B cell (primary cell): ENCODE data around the gene COBLL1. TPM values are rescaled to one million over a fixed set of nuclear protein-coding genes. Genes with fewer than 3 reads are reported as not detected.
"Not testable (repeated sequence)": the region's sequence is repeated elsewhere in the genome, so short reads cannot be mapped to it uniquely, and the experiment has no call there.

ENCODE experiments used
- ATAC-seq: fragments of 200-7000 bp; cut with Tn5 transposase; one replicate; pipeline ENCODE4 v1.10.0; 2021; ENCODE audit warnings: low read depth, mild to moderate bottlenecking, moderate number of reproducible peaks, moderate library complexity
- CTCF ChIA-PET: fragments of 350-600 bp; sonication (Branson Sonifier 250); formaldehyde crosslinking; loops from one replicate; lab custom pipeline; 2021; ENCODE audit warnings: antibody characterized with exemption, inconsistent platforms; lab: Charles Lee
- POLR2A ChIA-PET: fragments of 350-600 bp; sonication (Branson Sonifier 250); formaldehyde crosslinking; loops from one replicate; lab custom pipeline; 2021; ENCODE audit warnings: antibody characterized with exemption; lab: Charles Lee
- DNase-seq: peaks from one replicate; pipeline ENCODE4 v3.0.0; 2013
- H2AFZ ChIP-seq: 2 replicates; pipeline ENCODE4 v1.6.1; 2012; ENCODE audit warnings: mild to moderate bottlenecking, low read depth, low read length; ENCODE audit not compliant: insufficient read depth, poor library complexity, severe bottlenecking
- H3K27ac ChIP-seq, 2 donors: 1 replicate in 1 of 2; 2 replicates in 1 of 2; pipeline ENCODE4 v1.5.1; 2012 to 2013; ENCODE audit warnings: low read length in 2 of 2, mild to moderate bottlenecking in 2 of 2, moderate library complexity in 1 of 2
- H3K27me3 ChIP-seq, 4 experiments: fragments of 200-600 bp in 1 of 4; sonication (generic) in 1 of 4; replicated peaks in 1 of 4; 1 replicate in 2 of 4; 2 replicates in 2 of 4; pipeline versions ENCODE4 v1.6.1 to v1.7.0; 2013 to 2016; ENCODE audit warnings: low read length in 3 of 4, mild to moderate bottlenecking in 2 of 4, mixed read lengths in 1 of 4, moderate library complexity in 1 of 4; ENCODE audit not compliant: insufficient read depth in 4 of 4, control insufficient read depth in 3 of 4; ENCODE audit errors: control extremely low read depth in 1 of 4
- H3K36me3 ChIP-seq, 2 experiments: replicated peaks in 1 of 2; 1 replicate in 1 of 2; 2 replicates in 1 of 2; pipeline versions ENCODE4 v1.6.1 to v1.7.1; 2013; ENCODE audit warnings: low read length in 1 of 2; ENCODE audit not compliant: insufficient read depth in 2 of 2, control insufficient read depth in 1 of 2; ENCODE audit errors: control extremely low read depth in 1 of 2, extremely low read depth in 1 of 2
- H3K4me1 ChIP-seq, 2 donors: fragments of 200-600 bp in 1 of 2; sonication (generic) in 1 of 2; 1 replicate in 1 of 2; 2 replicates in 1 of 2; pipeline versions ENCODE4 v1.5.1 to v1.6.1; 2013 to 2017; ENCODE audit warnings: low read length in 2 of 2; ENCODE audit not compliant: control insufficient read depth in 2 of 2, insufficient read depth in 2 of 2
- H3K4me2 ChIP-seq: replicated peaks from 2 replicates; pipeline ENCODE3; 2012; ENCODE audit warnings: mild to moderate bottlenecking, low read depth, low read length; ENCODE audit not compliant: poor library complexity, severe bottlenecking
- H3K4me3 ChIP-seq, 5 experiments: fragments of 200-600 bp in 1 of 5; sonication (generic) in 1 of 5; 1 replicate in 3 of 5; 2 replicates in 2 of 5; pipeline versions ENCODE4 v1.5.1 to v1.7.0; 2011 to 2016; ENCODE audit warnings: low read length in 4 of 5, mild to moderate bottlenecking in 4 of 5, low read depth in 2 of 5, control low read depth in 1 of 5, moderate library complexity in 1 of 5; ENCODE audit not compliant: insufficient read depth in 1 of 5; ENCODE audit errors: control extremely low read depth in 1 of 5, extremely low read depth in 1 of 5
- H3K79me2 ChIP-seq: fragments of 200-600 bp; sonication (generic); one replicate; pipeline ENCODE4 v1.6.0; 2016; ENCODE audit warnings: low read length; ENCODE audit not compliant: control insufficient read depth, insufficient read depth
- H3K9ac ChIP-seq: fragments of 200-600 bp; sonication (generic); 2 replicates; pipeline ENCODE4 v1.6.1; 2017; ENCODE audit warnings: mild to moderate bottlenecking, low read length, moderate library complexity
- H3K9me3 ChIP-seq, 3 donors: one replicate each; pipeline versions ENCODE4 v1.6.1 to v1.7.1; 2013; ENCODE audit warnings: low read length in 2 of 3; ENCODE audit not compliant: control insufficient read depth in 2 of 3, insufficient read depth in 1 of 3; ENCODE audit errors: control extremely low read depth in 1 of 3
- H4K20me1 ChIP-seq: 2 replicates; pipeline ENCODE4 v1.6.0; 2012; ENCODE audit warnings: mild to moderate bottlenecking, low read length; ENCODE audit not compliant: insufficient read depth, control insufficient read depth, poor library complexity, severe bottlenecking
- H3K27ac Mint-ChIP-seq: one replicate; pipeline ENCODE4 v1.8.0; 2021; ENCODE audit warnings: mixed read lengths
- H3K27me3 Mint-ChIP-seq: one replicate; pipeline ENCODE4 v1.8.0; 2021; ENCODE audit warnings: mixed read lengths
- H3K4me1 Mint-ChIP-seq: one replicate; pipeline ENCODE4 v1.8.0; 2021; ENCODE audit warnings: mixed read lengths
- H3K4me3 Mint-ChIP-seq: one replicate; pipeline ENCODE4 v1.8.0; 2021; ENCODE audit warnings: mixed read lengths
- H3K9me3 Mint-ChIP-seq: one replicate; pipeline ENCODE4 v1.8.0; 2022; ENCODE audit warnings: mixed read lengths; ENCODE audit not compliant: insufficient read depth
- CTCF ChIP-seq: fragments of 200-600 bp; IDR thresholded peaks from one replicate; pipeline ENCODE4 v1.8.0; 2022; ENCODE audit warnings: antibody characterized with exemption, mild to moderate bottlenecking
- EZH2 ChIP-seq: IDR thresholded peaks from 2 replicates; pipeline ENCODE4 v1.6.1; 2012; ENCODE audit warnings: borderline replicate concordance, low read depth, mild to moderate bottlenecking, moderate library complexity, low read length; ENCODE audit not compliant: insufficient read depth, poor library complexity, severe bottlenecking
- WGBS: methylation state at CpG from one replicate; pipeline ENCODE4 v1.1.5; 2013; ENCODE audit warnings: missing lambda C conversion rate; ENCODE audit not compliant: insufficient coverage; 5-methylcytosine and 5-hydroxymethylcytosine counted together
- intact Hi-C: fragments of 100-400 bp; cut with micrococcal nuclease; formaldehyde crosslinking; loops from one replicate; pipeline ENCODE4 v1.10.0; 2022
- polyA plus RNA-seq: library from polyadenylated mRNA; depleted of rRNA; stranded (reverse); fragments of >200 nt; gene quantifications from 2 replicates; pipeline ENCODE4 v1.2.3, GENCODE V29; 2012
- total RNA-seq, 2 donors: library from RNA; stranded (reverse); fragments of 120-200 nt in 1 of 2; gene quantifications; 1 replicate in 1 of 2; 2 replicates in 1 of 2; pipeline versions ENCODE4 v1.2.3 to v1.2.4, GENCODE V29; 2013 to 2022

Gene COBLL1
- total and polyA plus RNA-seq, 2 donors (not counting 1 experiment from before 2014, with no cell fraction given), result 45.1 to 234 TPM

- Histone ChIP-seq H3K79me2 (peaks cover 83% of the 10 kb centered on the region), H3K9ac (peak overlapping the region; percentile 65), H3K4me1 (peaks cover 43 to 52% of the 10 kb centered on the region in 2 donors), H3K4me2 (peak overlapping the region; percentile 69), H3K27ac (peak overlapping the region; percentile 79 to 95), H3K4me3 (peak overlapping the region in 4 of 5 experiments; percentile 41 to 76 (median 60))
- WGBS, result 25% methylated on average over 5 of the region's 9 CpGs
- H4K20me1 ChIP-seq, H3K9me3 Mint-ChIP-seq, H2AFZ ChIP-seq, H3K27me3 Mint-ChIP-seq, H3K9me3 ChIP-seq, H3K27me3 ChIP-seq, H3K36me3 ChIP-seq: not testable (repeated sequence)
- Mint-ChIP-seq H3K4me3 (peak overlapping the region; percentile 94), H3K4me1 (peaks cover 48% of the 10 kb centered on the region), H3K27ac (peak overlapping the region; percentile 96)
- intact Hi-C loops, result loop anchor here (1.0 to 5.0 kb wide), 4 partner anchors 21 to 216 kb away; no protein-coding TSS in a partner anchor
- ATAC-seq (peak; percentile 90), DNase-seq (peak; percentile 89)
- POLR2A ChIA-PET, result interaction anchor here (0.6 to 1.8 kb wide), 4 partner anchors 21 to 111 kb away, joined by 3 to 9 read pairs (median 6); partner anchors contain the start of gene COBLL1
- CTCF ChIA-PET, result interaction anchor here (0.7 to 3.9 kb wide), 7 partner anchors 19 to 443 kb away, joined by 3 to 20 read pairs (median 5); partner anchors contain the start of genes COBLL1 and SCN3A
Observed at GRCh38 chr2:164761201-164761600, 80.4 kb downstream of the COBLL1 start.

GRCh38 chr2:164760179-164760578 lies 81.4 kb downstream of the COBLL1 start:
- peak overlapping the region; percentile 79 to 95 for H3K27ac ChIP-seq
- peak overlapping the region; percentile 65 for H3K9ac ChIP-seq
- peaks cover 91% of the 10 kb centered on the region for H3K79me2 ChIP-seq
- Mint-ChIP-seq H3K9me3 (no peaks in the 10 kb centered on the region), H3K4me3 (peak overlapping the region; percentile 88), H3K27ac (peak overlapping the region; percentile 90), H3K27me3 (no peaks in the 10 kb centered on the region), H3K4me1 (peaks cover 52% of the 10 kb centered on the region)
- H3K4me2 ChIP-seq, result peak overlapping the region; percentile 69
- intact Hi-C loops, result loop anchor here (1.0 to 5.0 kb wide), 3 partner anchors 37 to 217 kb away; partner anchors contain the start of gene COBLL1
- DNase-seq, result peak; percentile 55
- H2AFZ ChIP-seq, result peak overlapping the region; percentile 17
- ATAC-seq, result peak; percentile 18
- no peaks in the 10 kb centered on the region for H3K9me3 ChIP-seq
- 36% methylated on average over 1 of the region's 2 CpGs for WGBS
- peaks cover 45 to 62% of the 10 kb centered on the region in 2 donors for H3K4me1 ChIP-seq
- no peaks in the 10 kb centered on the region for H4K20me1 ChIP-seq
- H3K36me3 ChIP-seq, result no peaks in the 10 kb centered on the region
- H3K4me3 ChIP-seq, result peak overlapping the region in 4 of 5 experiments; percentile 41 to 76 (median 60)
- POLR2A ChIA-PET, result interaction anchor here (0.8 kb wide), 1 partner anchor 82 kb away, joined by 3 read pairs; the partner anchor contains the start of gene COBLL1
- H3K27me3 ChIP-seq, result no peaks in the 10 kb centered on the region
- TF ChIP-seq EZH2, result no peak
- no peak for TF ChIP-seq CTCF
- CTCF ChIA-PET, result interaction anchor here (0.9 to 3.9 kb wide), 5 partner anchors 15 to 153 kb away, joined by 3 to 20 read pairs (median 3); partner anchors contain the start of gene COBLL1
